Mesenchymal stem cell (in vitro differentiated cells and primary cell): ENCODE measurements around the gene PIF1.

Experiments used
- DNase-seq: peaks from one replicate; pipeline ENCODE4 v3.0.0-alpha.2; 2013
- H2AFZ ChIP-seq: one replicate; pipeline ENCODE4 v1.6.1; 2013; ENCODE audit warnings: low read depth, mild to moderate bottlenecking, control low read depth, inconsistent platforms, low read length, moderate library complexity
- H2AK5ac ChIP-seq: 2 replicates; pipeline ENCODE4 v1.6.1; 2013; ENCODE audit warnings: low read length, moderate library complexity, mild to moderate bottlenecking, inconsistent platforms; ENCODE audit not compliant: severe bottlenecking
- H2BK120ac ChIP-seq: one replicate; pipeline ENCODE4 v1.6.1; 2013; ENCODE audit warnings: low read depth, mild to moderate bottlenecking, inconsistent platforms, low read length, moderate library complexity
- H2BK12ac ChIP-seq, 2 experiments: one replicate each; pipeline ENCODE4 v1.6.1; 2013; ENCODE audit warnings: inconsistent platforms in 2 of 2, low read length in 2 of 2, mild to moderate bottlenecking in 2 of 2, moderate library complexity in 2 of 2, control low read depth in 1 of 2
- H2BK15ac ChIP-seq: one replicate; pipeline ENCODE4 v1.6.1; 2013; ENCODE audit warnings: mild to moderate bottlenecking, low read depth, inconsistent platforms; ENCODE audit not compliant: poor library complexity, severe bottlenecking
- H2BK5ac ChIP-seq: 2 replicates; pipeline ENCODE4 v1.6.1; 2013; ENCODE audit warnings: low read depth, mild to moderate bottlenecking, low read length, control low read depth, inconsistent platforms; ENCODE audit not compliant: poor library complexity, severe bottlenecking
- H3K14ac ChIP-seq, 2 experiments: one replicate each; pipeline ENCODE4 v1.6.1; 2013; ENCODE audit warnings: inconsistent platforms in 2 of 2, low read length in 2 of 2, control low read depth in 1 of 2, mild to moderate bottlenecking in 1 of 2, moderate library complexity in 1 of 2
- H3K18ac ChIP-seq, 2 experiments: one replicate each; pipeline ENCODE4 v1.6.1; 2013; ENCODE audit warnings: inconsistent platforms in 2 of 2, low read length in 2 of 2, control low read depth in 1 of 2, low read depth in 1 of 2, mild to moderate bottlenecking in 1 of 2
- H3K23ac ChIP-seq, 2 experiments: one replicate each; pipeline ENCODE4 v1.6.1; 2013; ENCODE audit warnings: inconsistent platforms in 2 of 2, low read length in 2 of 2, mild to moderate bottlenecking in 2 of 2, moderate library complexity in 2 of 2, control low read depth in 1 of 2
- H3K27ac ChIP-seq: 2 replicates; pipeline ENCODE4 v1.5.1; 2013; ENCODE audit warnings: mild to moderate bottlenecking, moderate library complexity, low read length, control low read depth, inconsistent platforms; ENCODE audit not compliant: poor library complexity, severe bottlenecking
- H3K27me3 ChIP-seq, 2 experiments: 2 replicates each; pipeline versions ENCODE4 v1.6.1 to v1.7.0; 2013; ENCODE audit warnings: low read length in 2 of 2, mild to moderate bottlenecking in 2 of 2, moderate library complexity in 2 of 2, control low read depth in 1 of 2, inconsistent platforms in 1 of 2; ENCODE audit not compliant: control insufficient read depth in 1 of 2, insufficient read depth in 1 of 2
- H3K36me3 ChIP-seq, 2 experiments: 2 replicates each; pipeline versions ENCODE4 v1.6.1 to v1.7.0; 2013; ENCODE audit warnings: low read length in 2 of 2, control low read depth in 1 of 2, inconsistent platforms in 1 of 2, low read depth in 1 of 2, mild to moderate bottlenecking in 1 of 2; ENCODE audit not compliant: insufficient read depth in 2 of 2, control insufficient read depth in 1 of 2
- H3K4ac ChIP-seq, 2 experiments: one replicate each; pipeline ENCODE4 v1.6.1; 2013; ENCODE audit warnings: inconsistent platforms in 2 of 2, low read length in 2 of 2, mild to moderate bottlenecking in 2 of 2, moderate library complexity in 2 of 2, control low read depth in 1 of 2, low read depth in 1 of 2
- H3K4me1 ChIP-seq: 2 replicates; pipeline ENCODE4 v1.6.1; 2013; ENCODE audit warnings: low read depth, low read length, control low read depth; ENCODE audit not compliant: control insufficient read depth, insufficient read depth
- H3K4me2 ChIP-seq: 2 replicates; pipeline ENCODE4 v1.6.1; 2013; ENCODE audit warnings: low read length, mild to moderate bottlenecking, inconsistent platforms; ENCODE audit not compliant: poor library complexity, severe bottlenecking
- H3K4me3 ChIP-seq, 2 experiments: 2 replicates each; pipeline versions ENCODE4 v1.5.1 to v1.7.0; 2013; ENCODE audit warnings: low read length in 2 of 2, mild to moderate bottlenecking in 2 of 2, control low read depth in 1 of 2, low read depth in 1 of 2; ENCODE audit not compliant: insufficient read depth in 1 of 2
- H3K79me1 ChIP-seq: replicated peaks from 2 replicates; pipeline ENCODE4 v1.6.1; 2013; ENCODE audit warnings: mild to moderate bottlenecking, control low read depth, low read length, inconsistent platforms; ENCODE audit not compliant: poor library complexity, severe bottlenecking
- H3K9ac ChIP-seq: 2 replicates; pipeline ENCODE4 v1.7.0; 2013; ENCODE audit warnings: mild to moderate bottlenecking, low read length, moderate library complexity
- H3K9me3 ChIP-seq: 2 replicates; pipeline ENCODE4 v1.7.0; 2013; ENCODE audit warnings: mild to moderate bottlenecking, low read length; ENCODE audit not compliant: control insufficient read depth
- H4K8ac ChIP-seq: one replicate; pipeline ENCODE4 v1.6.1; 2013; ENCODE audit warnings: inconsistent platforms, mild to moderate bottlenecking, low read length, moderate library complexity
- H4K91ac ChIP-seq: one replicate; pipeline ENCODE4 v1.6.1; 2013; ENCODE audit warnings: mild to moderate bottlenecking, low read length, inconsistent platforms
- WGBS: methylation state at CpG from one replicate; pipeline ENCODE4 v1.1.7; 2013; ENCODE audit warnings: mixed read lengths; 5-methylcytosine and 5-hydroxymethylcytosine counted together

Gene PIF1

DNA sequence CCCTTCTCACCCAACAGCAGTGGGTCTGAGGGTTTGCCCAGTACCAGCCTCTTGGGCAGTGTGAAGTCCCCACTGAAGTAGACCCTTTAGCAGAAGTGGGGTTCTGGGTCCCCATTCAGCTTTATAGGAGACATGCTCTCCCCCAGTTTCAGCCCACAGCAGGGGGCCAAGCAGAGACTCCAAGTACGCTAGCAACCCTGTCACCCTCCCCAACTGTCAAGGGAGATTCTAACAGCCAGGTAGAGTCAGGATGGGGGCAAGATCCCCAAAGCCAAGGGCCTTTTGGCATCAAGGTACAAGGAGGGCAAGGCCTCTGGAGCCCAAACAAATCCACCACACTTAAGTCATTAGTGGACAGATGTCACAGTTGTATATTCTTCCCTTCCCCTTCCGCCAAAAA lies 51.8 kb downstream of the PIF1 start:
- Histone ChIP-seq H3K4me1 (peaks cover 21% of the 10 kb centered on the region), H3K9ac (no peak overlapping the region), H3K18ac (peak overlapping the region in 1 of 2 experiments; percentile 45), H2BK12ac (peak overlapping the region in 1 of 2 experiments; percentile 6), H3K36me3 (no peaks in the 10 kb centered on the region), H2BK120ac (no peak overlapping the region), H3K27ac (no peak overlapping the region), H3K27me3 (peaks cover 0 to 41% of the 10 kb centered on the region in 2 experiments), H2BK5ac (no peak overlapping the region), H2AK5ac (no peak overlapping the region), H4K8ac (no peak overlapping the region), H3K23ac (peak overlapping the region in 1 of 2 experiments; percentile 34), H2AFZ (peak overlapping the region; percentile 75), H3K4me2 (no peak overlapping the region), H3K4me3 (no peak overlapping the region), H2BK15ac (no peak overlapping the region), H3K9me3 (no peaks in the 10 kb centered on the region), H4K91ac (peak overlapping the region; percentile 73), H3K4ac (no peak overlapping the region), H3K79me1 (no peaks in the 10 kb centered on the region), H3K14ac (no peak overlapping the region)
- DNase-seq, result no peak
- 70% methylated on average over 2 of the region's 2 CpGs for WGBS

GRCh38 chr15:64772964-64773363 lies 52.5 kb downstream of the PIF1 start:
- no peak overlapping the region for H2BK5ac ChIP-seq
- DNase-seq, result no peak
- no peak overlapping the region for H3K23ac ChIP-seq
- H3K27me3 ChIP-seq, result peaks cover 0 to 38% of the 10 kb centered on the region in 2 experiments
- no peak overlapping the region for H3K4me3 ChIP-seq
- H3K18ac ChIP-seq, result no peak overlapping the region
- H2AFZ ChIP-seq, result no peak overlapping the region
- H4K8ac ChIP-seq, result no peak overlapping the region
- H3K4ac ChIP-seq, result no peak overlapping the region
- no peak overlapping the region for H4K91ac ChIP-seq
- H2BK120ac ChIP-seq, result no peak overlapping the region
- no peak overlapping the region for H3K4me2 ChIP-seq
- H2AK5ac ChIP-seq, result no peak overlapping the region
- no peaks in the 10 kb centered on the region for H3K9me3 ChIP-seq
- H3K27ac ChIP-seq, result no peak overlapping the region
- no peak overlapping the region for H2BK12ac ChIP-seq
- no peaks in the 10 kb centered on the region for H3K36me3 ChIP-seq
- H3K79me1 ChIP-seq, result peaks cover under 1% of the 10 kb centered on the region
- 86% methylated on average over 6 of the region's 6 CpGs for WGBS
- peaks cover 21% of the 10 kb centered on the region for H3K4me1 ChIP-seq
- no peak overlapping the region for H3K14ac ChIP-seq
- H2BK15ac ChIP-seq, result no peak overlapping the region
- H3K9ac ChIP-seq, result no peak overlapping the region

GRCh38 chr15:64772488-64772887 lies 53.0 kb downstream of the PIF1 start:
- no peak overlapping the region for H3K23ac ChIP-seq
- H2AFZ ChIP-seq, result no peak overlapping the region
- peaks cover 21% of the 10 kb centered on the region for H3K4me1 ChIP-seq
- H3K9ac ChIP-seq, result no peak overlapping the region
- no peak overlapping the region for H3K27ac ChIP-seq
- H2AK5ac ChIP-seq, result no peak overlapping the region
- H2BK5ac ChIP-seq, result no peak overlapping the region
- no peak overlapping the region for H2BK120ac ChIP-seq
- H3K79me1 ChIP-seq, result peaks cover 2% of the 10 kb centered on the region
- H3K14ac ChIP-seq, result no peak overlapping the region
- H2BK12ac ChIP-seq, result no peak overlapping the region
- H3K9me3 ChIP-seq, result no peaks in the 10 kb centered on the region
- no peaks in the 10 kb centered on the region for H3K36me3 ChIP-seq
- no peak overlapping the region for H3K4me3 ChIP-seq
- no peak overlapping the region for H4K8ac ChIP-seq
- no peak overlapping the region for H3K18ac ChIP-seq
- H2BK15ac ChIP-seq, result no peak overlapping the region
- DNase-seq, result no peak
- WGBS, result 75% methylated on average over 3 of the region's 3 CpGs
- H4K91ac ChIP-seq, result no peak overlapping the region
- H3K27me3 ChIP-seq, result peaks cover 0 to 38% of the 10 kb centered on the region in 2 experiments
- no peak overlapping the region for H3K4me2 ChIP-seq
- H3K4ac ChIP-seq, result no peak overlapping the region

- Histone ChIP-seq H2AFZ (no peak overlapping the region), H2BK15ac (no peak overlapping the region), H3K23ac (no peak overlapping the region), H2BK5ac (no peak overlapping the region), H3K79me1 (peaks cover 4% of the 10 kb centered on the region), H3K9ac (no peak overlapping the region), H4K91ac (no peak overlapping the region), H3K27me3 (peaks cover 0 to 24% of the 10 kb centered on the region in 2 experiments), H3K4me1 (peaks cover 16% of the 10 kb centered on the region), H4K8ac (peak overlapping the region; percentile 12), H3K4me2 (peak overlapping the region; percentile 6), H3K4ac (no peak overlapping the region), H3K4me3 (no peak overlapping the region), H3K9me3 (no peaks in the 10 kb centered on the region), H3K18ac (no peak overlapping the region), H3K14ac (no peak overlapping the region), H2AK5ac (no peak overlapping the region), H2BK12ac (no peak overlapping the region), H3K27ac (no peak overlapping the region), H2BK120ac (peak overlapping the region; percentile 19), H3K36me3 (peaks cover 0 to 5% of the 10 kb centered on the region in 2 experiments)
- DNase-seq, result no peak
- 80% methylated on average over 1 of the region's 2 CpGs for WGBS
Observed at GRCh38 chr15:64770626-64771025, 54.8 kb downstream of the PIF1 start.
